GM19328 (cell line): ENCODE data around the gene MBP.
A peak's percentile ranks its signal among the peaks of the same experiment; 100 is the strongest.
"Not testable (repeated sequence)": the region's sequence is repeated elsewhere in the genome, so short reads cannot be mapped to it uniquely, and the experiment has no call there.

Source experiments
- ATAC-seq: cut with Tn5 transposase; IDR thresholded peaks from one replicate; pipeline ENCODE4 v1.9.1; 2021; ENCODE audit warnings: mild to moderate bottlenecking, moderate library complexity; ENCODE audit not compliant: unreplicated experiment

The MBP gene

GRCh38 chr18:76993573-76993972 lies 139.0 kb downstream of the MBP start:
- ATAC-seq = no peak

GRCh38 chr18:76993085-76993382 lies 139.5 kb downstream of the MBP start:
- no peak for ATAC-seq

GRCh38 chr18:76992226-76993084 lies 140.1 kb downstream of the MBP start:
- ATAC-seq = no peak

- no peak for ATAC-seq
Measured at GRCh38 chr18:76991021-76991688, 141.4 kb downstream of the MBP start.

GRCh38 chr18:76990343-76991020 lies 142.1 kb downstream of the MBP start:
- not testable (repeated sequence) for ATAC-seq

- no peak for ATAC-seq
Measured at GRCh38 chr18:76989647-76990190, 142.9 kb downstream of the MBP start.

- ATAC-seq = no peak
Measured at GRCh38 chr18:76988827-76989646, 143.5 kb downstream of the MBP start.

- ATAC-seq = no peak
Measured at GRCh38 chr18:76988031-76988826, 144.4 kb downstream of the MBP start.

GRCh38 chr18:76986406-76986805 lies 146.2 kb downstream of the MBP start:
- ATAC-seq = no peak

- ATAC-seq = no peak
Measured at GRCh38 chr18:76985951-76986236, 146.7 kb downstream of the MBP start.

- ATAC-seq = no peak
Measured at GRCh38 chr18:76985156-76985950, 147.2 kb downstream of the MBP start.

- ATAC-seq = no peak
Measured at GRCh38 chr18:76984193-76985155, 148.1 kb downstream of the MBP start.

- ATAC-seq = no peak
Measured at GRCh38 chr18:76983613-76984051, 149.0 kb downstream of the MBP start.

GRCh38 chr18:76982841-76983583 lies 149.6 kb downstream of the MBP start:
- ATAC-seq = peak; percentile 87

GRCh38 chr18:76982038-76982437 lies 150.5 kb downstream of the MBP start:
- no peak for ATAC-seq

GRCh38 chr18:76981396-76981968 lies 151.1 kb downstream of the MBP start:
- no peak for ATAC-seq
